IMR-90 (cell line): ENCODE results near the gene B3GALT6.

ENCODE experiments used
- CEBPB ChIP-seq: IDR thresholded peaks from 2 replicates; pipeline ENCODE4 v1.6.1; 2012; ENCODE audit warnings: low read depth, low read length, improper control_type of control experiment
- MAFK ChIP-seq: IDR thresholded peaks from 2 replicates; pipeline ENCODE4 v1.6.1; 2012; ENCODE audit warnings: low read depth, low read length, improper control_type of control experiment
- POLR2A ChIP-seq: IDR thresholded peaks from 2 replicates; pipeline ENCODE4 v1.6.1; 2012; ENCODE audit warnings: mild to moderate bottlenecking, low read depth, low read length
- RAD21 ChIP-seq: IDR thresholded peaks from 2 replicates; pipeline ENCODE4 v1.6.1; 2012; ENCODE audit warnings: low read length, improper control_type of control experiment
- RCOR1 ChIP-seq: IDR thresholded peaks from 2 replicates; pipeline ENCODE4 v1.6.1; 2012; ENCODE audit warnings: mild to moderate bottlenecking, low read length, improper control_type of control experiment; ENCODE audit not compliant: insufficient replicate concordance
- SMC3 ChIP-seq: fragments of 150-350 bp; IDR thresholded peaks from 2 replicates; pipeline ENCODE4 v1.6.1; 2016; ENCODE audit warnings: low read depth, mild to moderate bottlenecking, antibody characterized with exemption, low read length, moderate library complexity
- TF ChIP-seq, protein P1 (sequence below): conservative IDR thresholded peaks from 2 replicates; pipeline ENCODE4 v1.5.1; 2012; ENCODE audit warnings: mild to moderate bottlenecking, low read depth, low read length, improper control_type of control experiment
- TF ChIP-seq, protein P2 (sequence below): fragments of 150-350 bp; IDR thresholded peaks from 2 replicates; pipeline ENCODE4 v1.6.1; 2017; ENCODE audit warnings: mild to moderate bottlenecking, antibody characterized with exemption, low read length, low read depth
- TF ChIP-seq, protein P3 (sequence below): fragments of 150-350 bp; IDR thresholded peaks from 2 replicates; pipeline ENCODE4 v1.6.1; 2016; ENCODE audit warnings: low read depth, mild to moderate bottlenecking, low read length, moderate library complexity, borderline replicate concordance

DNA sequence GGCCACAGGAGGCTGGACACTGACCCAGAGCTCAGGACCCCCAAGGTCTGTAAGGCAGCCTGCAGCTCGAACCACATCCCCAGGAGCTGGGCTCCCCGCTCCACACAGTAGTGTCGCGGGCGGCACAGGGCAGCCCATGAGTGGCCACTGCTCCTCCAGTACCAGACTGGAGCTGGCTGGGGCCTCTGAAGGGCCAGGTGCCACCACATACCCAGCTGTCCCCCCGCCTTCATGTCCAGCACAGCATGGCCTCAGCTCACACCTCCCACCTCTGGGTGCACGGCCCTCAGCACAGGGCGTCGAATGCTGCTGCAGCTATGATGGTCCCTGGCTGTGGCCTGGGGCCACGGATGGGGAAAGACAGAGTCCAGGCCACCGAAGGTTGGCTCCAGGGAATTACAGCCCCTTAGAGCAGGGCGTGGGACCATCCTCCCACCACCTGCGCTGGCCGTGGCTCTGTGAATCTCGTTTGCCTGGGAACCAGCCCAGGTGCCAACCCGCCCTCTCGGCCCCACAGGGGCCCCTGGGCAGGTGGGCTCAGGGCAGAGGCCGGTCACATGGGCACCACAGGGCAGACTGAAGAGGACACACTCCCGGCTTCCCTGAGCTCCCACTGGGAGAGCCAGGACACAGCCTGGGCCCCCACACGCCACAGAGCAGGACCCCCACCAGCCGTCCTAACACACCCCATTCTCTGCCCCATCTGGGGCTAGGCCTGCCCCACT, 16.0 kb upstream of the B3GALT6 start:
- TF ChIP-seq, protein P1, sequence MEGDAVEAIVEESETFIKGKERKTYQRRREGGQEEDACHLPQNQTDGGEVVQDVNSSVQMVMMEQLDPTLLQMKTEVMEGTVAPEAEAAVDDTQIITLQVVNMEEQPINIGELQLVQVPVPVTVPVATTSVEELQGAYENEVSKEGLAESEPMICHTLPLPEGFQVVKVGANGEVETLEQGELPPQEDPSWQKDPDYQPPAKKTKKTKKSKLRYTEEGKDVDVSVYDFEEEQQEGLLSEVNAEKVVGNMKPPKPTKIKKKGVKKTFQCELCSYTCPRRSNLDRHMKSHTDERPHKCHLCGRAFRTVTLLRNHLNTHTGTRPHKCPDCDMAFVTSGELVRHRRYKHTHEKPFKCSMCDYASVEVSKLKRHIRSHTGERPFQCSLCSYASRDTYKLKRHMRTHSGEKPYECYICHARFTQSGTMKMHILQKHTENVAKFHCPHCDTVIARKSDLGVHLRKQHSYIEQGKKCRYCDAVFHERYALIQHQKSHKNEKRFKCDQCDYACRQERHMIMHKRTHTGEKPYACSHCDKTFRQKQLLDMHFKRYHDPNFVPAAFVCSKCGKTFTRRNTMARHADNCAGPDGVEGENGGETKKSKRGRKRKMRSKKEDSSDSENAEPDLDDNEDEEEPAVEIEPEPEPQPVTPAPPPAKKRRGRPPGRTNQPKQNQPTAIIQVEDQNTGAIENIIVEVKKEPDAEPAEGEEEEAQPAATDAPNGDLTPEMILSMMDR, result no peak
- TF ChIP-seq RCOR1 (no peak), RAD21 (no peak), POLR2A (no peak), SMC3 (no peak), CEBPB (no peak), MAFK (no peak)
- TF ChIP-seq, protein P2, sequence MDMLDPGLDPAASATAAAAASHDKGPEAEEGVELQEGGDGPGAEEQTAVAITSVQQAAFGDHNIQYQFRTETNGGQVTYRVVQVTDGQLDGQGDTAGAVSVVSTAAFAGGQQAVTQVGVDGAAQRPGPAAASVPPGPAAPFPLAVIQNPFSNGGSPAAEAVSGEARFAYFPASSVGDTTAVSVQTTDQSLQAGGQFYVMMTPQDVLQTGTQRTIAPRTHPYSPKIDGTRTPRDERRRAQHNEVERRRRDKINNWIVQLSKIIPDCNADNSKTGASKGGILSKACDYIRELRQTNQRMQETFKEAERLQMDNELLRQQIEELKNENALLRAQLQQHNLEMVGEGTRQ, result no peak
- TF ChIP-seq, protein P3, sequence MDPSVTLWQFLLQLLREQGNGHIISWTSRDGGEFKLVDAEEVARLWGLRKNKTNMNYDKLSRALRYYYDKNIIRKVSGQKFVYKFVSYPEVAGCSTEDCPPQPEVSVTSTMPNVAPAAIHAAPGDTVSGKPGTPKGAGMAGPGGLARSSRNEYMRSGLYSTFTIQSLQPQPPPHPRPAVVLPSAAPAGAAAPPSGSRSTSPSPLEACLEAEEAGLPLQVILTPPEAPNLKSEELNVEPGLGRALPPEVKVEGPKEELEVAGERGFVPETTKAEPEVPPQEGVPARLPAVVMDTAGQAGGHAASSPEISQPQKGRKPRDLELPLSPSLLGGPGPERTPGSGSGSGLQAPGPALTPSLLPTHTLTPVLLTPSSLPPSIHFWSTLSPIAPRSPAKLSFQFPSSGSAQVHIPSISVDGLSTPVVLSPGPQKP, result no peak
